ENCODE data around the gene MINDY2. TPM values are rescaled to one million over a fixed set of nuclear protein-coding genes. Genes with fewer than 3 reads are reported as not detected.

MINDY2 gene
- total and polyA plus RNA-seq, 3 experiments from 2014 or later = 9.6 to 18.8 (median 12.1) TPM

DNA sequence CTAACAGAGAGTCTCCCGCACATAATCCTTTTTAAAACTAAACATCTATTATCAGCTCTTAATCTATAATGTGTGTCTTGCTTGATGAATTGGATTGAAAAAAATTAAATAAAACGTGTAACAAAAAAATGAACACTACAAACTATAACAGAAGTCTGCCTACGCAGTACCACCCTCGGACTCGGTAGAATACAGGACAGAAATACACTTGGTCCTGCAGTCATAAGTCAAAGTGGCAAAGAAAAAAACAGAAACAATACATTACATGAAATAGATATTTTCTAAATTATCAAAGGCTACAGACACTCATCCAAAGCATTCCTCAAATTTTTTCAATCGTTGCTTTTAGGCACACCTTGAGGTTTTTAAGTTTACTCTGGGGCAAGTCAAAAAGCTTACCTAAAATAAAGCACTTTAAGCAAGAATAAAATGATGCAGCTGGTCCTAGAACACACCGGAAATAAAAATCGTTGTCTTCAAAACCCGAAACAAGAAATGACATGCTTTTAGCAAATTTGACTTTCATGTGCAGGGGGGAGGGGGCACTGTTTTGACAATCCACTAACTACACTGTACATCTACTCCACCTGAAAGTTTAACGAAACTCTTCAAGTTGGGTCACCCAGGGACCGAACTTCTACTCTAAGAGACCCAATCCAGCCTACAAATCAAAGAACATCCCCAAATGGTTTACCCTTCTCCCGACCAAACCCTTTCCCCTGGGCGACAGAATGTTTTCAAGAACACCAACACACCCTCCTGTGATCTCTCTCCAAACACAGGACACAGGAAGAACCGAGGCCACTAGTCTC is 22.9 kb upstream of the MINDY2 start:
- H3K9me3 ChIP-seq (ENCODE audit: low read length) = no peaks in the 10 kb centered on the region
- H3K4me3 ChIP-seq (ENCODE audit: low read length) = peak overlapping the region; percentile 65
- ChIA-PET POLR2A (interaction anchor here (5.3 kb wide), 1 partner anchor 23 kb away, joined by 79 read pairs; the partner anchor contains the start of gene MINDY2), CTCF (interaction anchor here (4.9 kb wide), 1 partner anchor 22 kb away, joined by 58 read pairs; the partner anchor contains the start of gene MINDY2)
- H3K27me3 Mint-ChIP-seq = peaks cover 0 to 1% of the 10 kb centered on the region in 2 donors
- peak overlapping the region; percentile 88 for H3K27ac ChIP-seq (ENCODE audit: low read depth, low read length)
- peaks cover 38% of the 10 kb centered on the region for H3K4me1 ChIP-seq (ENCODE audit: insufficient read depth, low read length)
- H3K4me3 Mint-ChIP-seq = peak overlapping the region; percentile 95 to 100 (median 99)
- H3K27ac Mint-ChIP-seq = peak overlapping the region; percentile 91 to 97 (median 94)
- no peaks in the 10 kb centered on the region for H3K9me3 Mint-ChIP-seq
- peaks cover 46 to 61% (median 59%) of the 10 kb centered on the region in 3 donors for H3K4me1 Mint-ChIP-seq
- peaks cover 0 to 16% (median 0%) of the 10 kb centered on the region in 3 donors for H3K36me3 Mint-ChIP-seq
- H3K36me3 ChIP-seq (ENCODE audit: insufficient read depth, low read length) = no peaks in the 10 kb centered on the region
- no peaks in the 10 kb centered on the region for H3K27me3 ChIP-seq (ENCODE audit: insufficient read depth, low read length, poor library complexity, severe bottlenecking)
- peak in 2 of 5 donors; percentile 15 to 62 for DNase-seq

DNA sequence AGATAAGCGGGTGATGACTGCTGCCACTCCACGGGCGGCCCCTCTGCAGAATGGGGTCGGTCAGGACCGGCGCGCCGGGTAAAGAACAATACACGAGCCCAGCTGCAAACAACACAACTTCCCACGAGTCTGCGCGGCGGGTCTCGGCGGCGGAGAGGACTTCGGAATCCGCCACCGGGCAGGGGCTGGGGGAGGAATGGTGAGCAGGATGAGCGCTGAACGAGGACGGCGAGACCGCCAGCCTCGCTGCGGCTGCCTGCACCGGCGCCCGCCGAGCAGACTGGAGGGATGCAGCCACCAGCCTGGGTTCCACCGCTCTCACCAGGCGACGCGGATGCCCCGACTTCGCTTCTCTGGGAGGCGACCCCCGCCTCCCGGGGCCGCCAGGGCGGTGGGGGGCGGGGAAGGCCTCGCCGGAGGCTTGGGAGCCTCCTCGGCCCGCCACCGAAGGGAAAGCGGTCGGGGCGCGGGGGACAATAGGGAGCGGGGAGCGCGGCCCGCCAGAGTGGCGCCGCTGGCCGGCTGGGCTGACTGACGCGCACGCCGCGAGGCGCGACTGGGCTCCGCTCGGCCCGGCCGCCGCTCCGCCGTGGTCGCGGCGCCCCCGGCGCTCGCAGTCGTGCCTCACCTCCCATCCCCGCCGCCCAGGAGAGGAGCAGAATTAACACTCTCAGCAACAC is 22.1 kb upstream of the MINDY2 start:
- peak overlapping the region; percentile 84 for H3K4me3 ChIP-seq (ENCODE audit: low read length)
- Mint-ChIP-seq H3K4me1 (peaks cover 43 to 56% (median 54%) of the 10 kb centered on the region in 3 donors), H3K27me3 (peaks cover 0 to 1% of the 10 kb centered on the region in 2 donors), H3K27ac (peak overlapping the region; percentile 91 to 97 (median 95)), H3K36me3 (peaks cover 0 to 16% (median 0%) of the 10 kb centered on the region in 3 donors), H3K4me3 (peak overlapping the region; percentile 95 to 100 (median 99)), H3K9me3 (no peaks in the 10 kb centered on the region)
- H3K27ac ChIP-seq (ENCODE audit: low read depth, low read length) = peak overlapping the region; percentile 88
- POLR2A ChIA-PET = interaction anchor here (0.6 to 5.3 kb wide), 5 partner anchors 18 to 417 kb away, joined by 3 to 79 read pairs (median 3); partner anchors contain the start of gene MINDY2
- no peaks in the 10 kb centered on the region for H3K36me3 ChIP-seq (ENCODE audit: insufficient read depth, low read length)
- peak in 4 of 5 donors; percentile 13 to 59 (median 26) for DNase-seq
- CTCF ChIA-PET = interaction anchor here (1.4 to 4.9 kb wide), 2 partner anchors 10 to 22 kb away, joined by 3 to 58 read pairs; partner anchors contain the start of gene MINDY2
- peaks cover 38% of the 10 kb centered on the region for H3K4me1 ChIP-seq (ENCODE audit: insufficient read depth, low read length)
- H3K27me3 ChIP-seq (ENCODE audit: insufficient read depth, low read length, poor library complexity, severe bottlenecking) = no peaks in the 10 kb centered on the region
- no peaks in the 10 kb centered on the region for H3K9me3 ChIP-seq (ENCODE audit: low read length)

DNA sequence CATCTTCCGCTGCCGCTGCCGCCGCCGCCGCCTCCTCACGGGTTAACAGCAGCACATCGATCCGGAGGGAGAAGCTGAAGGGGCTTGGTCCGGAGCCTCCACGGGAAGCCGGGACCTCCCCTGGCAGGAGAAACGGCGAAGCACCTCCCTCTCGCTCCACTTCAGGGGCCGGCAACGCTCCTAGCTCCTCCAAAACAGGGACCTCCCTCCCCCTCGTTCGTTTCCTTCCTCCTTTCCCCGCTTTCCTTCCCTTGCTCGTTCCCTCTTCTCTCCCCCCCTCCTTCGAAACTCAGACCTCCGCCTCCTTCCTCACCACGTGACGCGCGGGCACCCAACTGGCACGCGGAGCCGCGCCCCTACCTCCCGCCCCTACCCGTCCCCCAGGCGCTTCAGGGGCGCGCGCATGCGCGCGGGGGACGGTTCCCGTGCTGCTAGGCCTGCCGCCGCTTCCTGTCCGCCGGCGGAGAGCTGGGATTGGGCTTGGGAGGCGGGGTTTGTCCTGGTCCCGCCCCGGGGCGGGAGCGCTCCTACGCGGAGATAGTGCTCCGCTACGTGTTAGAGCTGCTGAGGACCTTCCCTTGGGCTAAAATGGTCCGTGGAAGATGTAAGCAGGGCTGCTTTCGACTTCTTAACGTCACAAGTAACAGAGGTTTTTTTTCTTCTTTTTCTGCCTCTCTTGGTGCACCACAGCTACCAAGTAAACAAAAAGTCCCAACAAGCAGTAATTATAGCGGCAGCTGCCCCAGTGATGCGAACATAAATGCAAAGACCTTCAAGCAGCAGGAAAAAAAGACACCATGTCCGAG is 21.4 kb upstream of the MINDY2 start, which contains the start of gene ADAM10:
Gene ADAM10 (minus strand): TSS at position 176 of the 806 bp plus-strand sequence. CDS start 173 bp downstream, at position 3.
- H3K27ac Mint-ChIP-seq = peak within 1 kb of the TSS; percentile 91 to 97 (median 95)
- H3K36me3 ChIP-seq (ENCODE audit: insufficient read depth, low read length) = no peaks in the 10 kb centered on the region
- H3K4me1 Mint-ChIP-seq = peaks cover 36 to 48% (median 47%) of the 10 kb centered on the region in 3 donors
- peak within 1 kb of the TSS; percentile 84 for H3K4me3 ChIP-seq (ENCODE audit: low read length)
- peak within 1 kb of the TSS; percentile 88 for H3K27ac ChIP-seq (ENCODE audit: low read depth, low read length)
- POLR2A ChIA-PET = interaction anchor here (0.6 to 5.3 kb wide), 10 partner anchors 10 to 1043 kb away, joined by 3 to 79 read pairs (median 3); partner anchors contain the start of genes MINDY2 and POLR2M
- peaks cover 0 to 16% (median 0%) of the 10 kb centered on the region in 3 donors for H3K36me3 Mint-ChIP-seq
- CTCF ChIA-PET = interaction anchor here (1.4 to 4.9 kb wide), 2 partner anchors 9 to 21 kb away, joined by 3 to 58 read pairs; partner anchors contain the start of gene MINDY2
- H3K9me3 Mint-ChIP-seq = no peaks in the 10 kb centered on the region
- peaks cover 33% of the 10 kb centered on the region for H3K4me1 ChIP-seq (ENCODE audit: insufficient read depth, low read length)
- no peaks in the 10 kb centered on the region for H3K27me3 ChIP-seq (ENCODE audit: insufficient read depth, low read length, poor library complexity, severe bottlenecking)
- H3K9me3 ChIP-seq (ENCODE audit: low read length) = no peaks in the 10 kb centered on the region
- peak within 1 kb of the TSS; percentile 95 to 100 (median 99) for H3K4me3 Mint-ChIP-seq
- peaks cover 0 to 4% of the 10 kb centered on the region in 2 donors for H3K27me3 Mint-ChIP-seq
- DNase-seq = peak; percentile 92 to 99 (median 99)

DNA sequence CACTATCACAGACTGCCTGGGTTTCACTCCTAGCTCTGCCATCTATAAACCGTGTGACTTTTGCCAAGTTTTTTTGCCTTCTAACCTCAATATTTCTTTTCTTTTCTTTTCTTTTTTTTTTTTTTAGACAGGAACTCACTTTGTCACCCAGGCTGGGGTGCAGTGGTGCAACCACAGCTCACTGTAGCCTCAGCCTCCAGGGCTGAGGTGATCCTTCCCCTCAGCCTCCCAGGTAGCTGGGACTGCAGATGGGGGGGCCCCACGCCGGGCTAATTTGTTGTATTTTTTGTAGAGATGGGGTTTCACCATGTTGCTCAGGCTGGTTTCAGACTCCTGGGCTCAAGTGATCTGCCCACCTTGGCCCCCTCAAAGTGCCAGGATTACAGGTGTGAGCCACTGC is 18.4 kb upstream of the MINDY2 start:
- Mint-ChIP-seq H3K27ac (peak overlapping the region in 1 of 8 donors; percentile 3), H3K4me3 (peak overlapping the region in 1 of 7 donors; percentile 38), H3K36me3 (peaks cover 0 to 16% (median 0%) of the 10 kb centered on the region in 3 donors), H3K4me1 (peaks cover 16 to 20% (median 19%) of the 10 kb centered on the region in 3 donors), H3K27me3 (peaks cover 4% of the 10 kb centered on the region in 2 donors), H3K9me3 (no peaks in the 10 kb centered on the region)
- no peak for DNase-seq
- Histone ChIP-seq H3K27me3 (ENCODE audit: insufficient read depth, low read length, poor library complexity, severe bottlenecking) (no peaks in the 10 kb centered on the region), H3K36me3 (ENCODE audit: insufficient read depth, low read length) (no peaks in the 10 kb centered on the region), H3K9me3 (ENCODE audit: low read length) (no peaks in the 10 kb centered on the region), H3K4me1 (ENCODE audit: insufficient read depth, low read length) (peaks cover 12% of the 10 kb centered on the region), H3K27ac (ENCODE audit: low read depth, low read length) (no peak overlapping the region), H3K4me3 (ENCODE audit: low read length) (no peak overlapping the region)
- ChIA-PET CTCF (interaction anchor here (3.0 kb wide), 1 partner anchor 18 kb away, joined by 11 read pairs; the partner anchor contains the start of gene MINDY2), POLR2A (no interaction called here)

DNA sequence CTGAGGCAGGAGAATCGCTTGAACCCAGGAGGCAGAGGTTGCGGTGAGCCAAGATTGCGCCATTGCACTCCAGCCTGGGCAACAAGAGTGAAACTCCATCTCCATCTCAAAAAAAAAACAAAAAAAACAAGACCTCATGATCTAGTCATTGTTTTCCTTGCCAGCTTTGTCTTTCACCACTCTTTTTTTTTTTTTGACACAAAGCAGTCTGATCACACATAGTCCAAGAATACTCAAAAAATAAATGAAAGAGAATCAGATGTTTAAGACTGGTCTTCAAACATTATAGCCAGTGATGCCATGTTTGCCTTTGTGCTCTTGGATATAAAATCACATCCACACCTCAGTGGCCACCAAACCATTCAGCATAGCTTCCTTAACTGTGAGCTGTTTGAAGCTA is 15.8 kb upstream of the MINDY2 start:
- ChIA-PET CTCF (interaction anchor here (1.4 kb wide), 1 partner anchor 15 kb away, joined by 6 read pairs; the partner anchor contains the start of gene MINDY2), POLR2A (interaction anchor here (0.6 kb wide), 1 partner anchor 8 kb away, joined by 3 read pairs; no protein-coding TSS in a partner anchor)
- DNase-seq = no peak
- H3K4me3 ChIP-seq (ENCODE audit: low read length) = no peak overlapping the region
- H3K27ac ChIP-seq (ENCODE audit: low read depth, low read length) = no peak overlapping the region
- no peaks in the 10 kb centered on the region for H3K36me3 Mint-ChIP-seq
- H3K4me1 Mint-ChIP-seq = peaks cover 2 to 5% (median 3%) of the 10 kb centered on the region in 3 donors
- no peak overlapping the region for H3K27ac Mint-ChIP-seq
- H3K4me1 ChIP-seq (ENCODE audit: insufficient read depth, low read length) = peaks cover 4% of the 10 kb centered on the region
- no peaks in the 10 kb centered on the region for H3K9me3 Mint-ChIP-seq
- no peaks in the 10 kb centered on the region for H3K27me3 ChIP-seq (ENCODE audit: insufficient read depth, low read length, poor library complexity, severe bottlenecking)
- H3K36me3 ChIP-seq (ENCODE audit: insufficient read depth, low read length) = no peaks in the 10 kb centered on the region
- H3K27me3 Mint-ChIP-seq = peaks cover 4 to 11% of the 10 kb centered on the region in 2 donors
- H3K4me3 Mint-ChIP-seq = no peak overlapping the region
- H3K9me3 ChIP-seq (ENCODE audit: low read length) = no peaks in the 10 kb centered on the region

DNA sequence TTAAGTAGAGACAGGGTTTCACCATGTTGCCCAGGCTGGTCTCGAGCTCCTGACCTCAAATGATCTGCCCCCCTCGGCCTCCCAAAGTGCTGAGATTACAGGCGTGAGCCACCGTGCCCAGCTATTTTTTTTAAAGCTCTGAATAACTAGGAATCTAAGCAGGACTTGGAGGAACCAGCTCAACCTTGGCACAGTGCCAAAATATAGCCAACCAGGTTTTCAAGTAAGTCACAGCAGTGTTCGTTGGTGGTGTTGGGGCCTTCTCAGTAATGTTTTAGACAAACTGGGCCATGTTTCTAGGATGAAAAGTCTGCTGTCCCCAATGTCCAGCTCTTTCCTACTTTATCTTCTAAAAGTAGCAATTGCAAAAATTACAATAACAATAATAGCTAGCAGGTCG is 15.1 kb upstream of the MINDY2 start:
- Histone ChIP-seq H3K36me3 (ENCODE audit: insufficient read depth, low read length) (no peaks in the 10 kb centered on the region), H3K9me3 (ENCODE audit: low read length) (no peaks in the 10 kb centered on the region), H3K27ac (ENCODE audit: low read depth, low read length) (no peak overlapping the region), H3K27me3 (ENCODE audit: insufficient read depth, low read length, poor library complexity, severe bottlenecking) (no peaks in the 10 kb centered on the region), H3K4me1 (ENCODE audit: insufficient read depth, low read length) (no peaks in the 10 kb centered on the region), H3K4me3 (ENCODE audit: low read length) (no peak overlapping the region)
- DNase-seq = no peak
- Mint-ChIP-seq H3K4me3 (no peak overlapping the region), H3K27ac (no peak overlapping the region), H3K9me3 (no peaks in the 10 kb centered on the region), H3K36me3 (no peaks in the 10 kb centered on the region), H3K27me3 (peaks cover 4 to 15% of the 10 kb centered on the region in 2 donors), H3K4me1 (no peaks in the 10 kb centered on the region)
- ChIA-PET POLR2A (interaction anchor here (0.6 kb wide), 1 partner anchor 9 kb away, joined by 3 read pairs; no protein-coding TSS in a partner anchor), CTCF (interaction anchor here (1.4 kb wide), 1 partner anchor 15 kb away, joined by 6 read pairs; the partner anchor contains the start of gene MINDY2)

DNA sequence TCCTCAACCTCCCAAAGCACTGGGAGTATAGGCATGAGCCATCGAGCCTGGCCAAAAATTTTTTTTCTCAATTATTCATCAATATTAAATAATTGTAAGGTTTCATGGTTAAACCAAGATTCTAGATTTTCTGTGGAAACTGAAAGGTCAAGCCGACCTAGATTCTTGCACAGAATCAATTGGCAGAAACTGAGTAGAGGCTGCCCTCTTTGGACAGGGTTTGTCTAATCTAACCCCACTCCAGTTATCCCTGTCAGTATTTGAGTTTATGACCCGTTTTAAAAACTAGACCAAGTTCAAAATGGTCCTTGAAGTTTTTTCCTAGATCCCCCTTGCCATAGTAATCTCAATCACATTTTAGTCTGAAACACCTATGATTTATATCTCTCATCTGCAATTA is 13.0 kb upstream of the MINDY2 start:
- Histone ChIP-seq H3K9me3 (ENCODE audit: low read length) (no peaks in the 10 kb centered on the region), H3K4me3 (ENCODE audit: low read length) (no peak overlapping the region), H3K4me1 (ENCODE audit: insufficient read depth, low read length) (no peaks in the 10 kb centered on the region), H3K27ac (ENCODE audit: low read depth, low read length) (no peak overlapping the region), H3K36me3 (ENCODE audit: insufficient read depth, low read length) (no peaks in the 10 kb centered on the region), H3K27me3 (ENCODE audit: insufficient read depth, low read length, poor library complexity, severe bottlenecking) (no peaks in the 10 kb centered on the region)
- POLR2A ChIA-PET = no interaction called here
- Mint-ChIP-seq H3K36me3 (no peaks in the 10 kb centered on the region), H3K27ac (no peak overlapping the region), H3K9me3 (peaks cover 0 to 2% (median 0%) of the 10 kb centered on the region in 5 donors), H3K4me3 (no peak overlapping the region), H3K4me1 (no peaks in the 10 kb centered on the region), H3K27me3 (peaks cover 4 to 15% of the 10 kb centered on the region in 2 donors)
- no peak for DNase-seq
- CTCF ChIA-PET = interaction anchor here (1.7 kb wide), 1 partner anchor 13 kb away, joined by 5 read pairs; the partner anchor contains the start of gene MINDY2
